ENCODE measurements around the gene TBCB. TPM values are rescaled to one million over a fixed set of nuclear protein-coding genes. Genes with fewer than 3 reads are reported as not detected.
"Not testable (repeated sequence)": the region's sequence is repeated elsewhere in the genome, so short reads cannot be mapped to it uniquely, and the experiment has no call there.

TBCB gene
- total RNA-seq, 1 experiment from 2014 or later = 302 TPM

DNA sequence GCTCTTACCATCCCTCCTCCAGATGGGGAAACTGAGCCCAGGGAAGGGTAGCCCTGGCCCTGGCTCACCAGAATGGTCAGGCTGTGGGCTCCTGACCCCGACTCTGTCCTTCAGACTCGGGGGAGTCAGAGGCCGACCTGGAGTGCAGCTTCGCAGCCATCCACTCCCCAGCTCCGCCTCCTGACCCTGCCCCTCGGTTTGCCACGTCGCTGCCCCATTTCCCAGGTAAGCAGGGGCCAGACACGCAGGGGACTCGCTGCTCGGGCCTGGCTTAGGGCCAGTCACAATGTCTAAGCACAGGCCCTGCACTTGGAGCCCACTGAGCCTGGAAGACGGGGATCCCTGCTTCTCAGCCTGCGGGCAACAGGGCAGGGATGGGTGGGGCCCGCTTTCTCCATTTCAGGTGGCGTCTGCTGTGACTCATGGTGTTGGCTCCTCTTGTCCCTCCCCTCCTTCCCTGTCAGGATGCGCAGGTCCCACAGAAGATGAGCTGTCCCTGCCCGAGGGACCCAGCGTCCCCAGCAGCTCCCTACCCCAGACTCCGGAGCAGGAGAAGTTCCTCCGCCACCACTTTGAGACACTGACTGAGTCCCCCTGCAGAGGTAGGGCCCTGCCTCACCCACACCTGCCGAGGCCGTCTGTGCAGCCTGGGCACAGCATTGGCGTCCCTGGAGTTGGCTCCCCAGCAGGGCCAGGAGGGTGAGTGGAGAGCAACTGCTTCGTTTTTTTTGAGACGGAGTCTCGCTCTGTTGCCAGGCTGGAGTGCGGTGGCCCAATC is 13.5 kb upstream of the TBCB start:
- DNase-seq (ENCODE audit: low read depth) = no peak

- no peak for DNase-seq (ENCODE audit: low read depth)
Observed at GRCh38 chr19:36103040-36103626, 12.1 kb upstream of the TBCB start.

DNA sequence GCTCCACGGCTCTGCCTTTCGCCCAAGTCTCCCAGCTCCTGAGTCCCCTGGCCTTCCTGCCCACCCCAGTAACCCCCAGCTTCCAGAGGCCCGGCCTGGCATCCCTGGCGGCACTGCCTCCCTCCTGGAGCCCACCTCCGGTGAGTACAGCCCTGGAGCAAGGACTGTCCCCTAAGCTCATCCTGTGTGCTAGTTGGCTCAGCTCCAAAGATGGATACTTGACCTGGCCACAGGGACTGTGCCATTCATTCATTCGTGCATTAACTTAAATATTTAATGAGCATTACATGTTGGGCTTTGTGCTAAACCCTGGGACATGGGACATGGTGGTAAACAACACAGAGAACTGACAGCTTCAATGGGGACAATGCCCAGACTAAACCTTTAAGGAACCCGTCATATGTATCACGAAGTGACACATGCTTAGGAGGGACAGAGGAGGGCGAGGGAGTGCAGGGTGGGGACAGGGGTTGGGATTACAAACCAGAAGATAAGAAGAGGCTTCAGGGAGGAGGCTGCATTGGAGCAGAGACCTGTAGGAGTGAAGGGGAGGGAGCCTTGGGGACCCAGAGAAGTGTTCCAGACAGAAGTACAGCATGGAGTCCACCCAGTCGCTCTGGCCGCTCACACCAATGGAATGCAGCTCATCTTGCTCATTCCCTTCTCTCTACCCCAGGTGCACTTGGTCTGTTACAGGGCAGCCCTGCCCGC is 11.3 kb upstream of the TBCB start:
- DNase-seq (ENCODE audit: low read depth) = no peak

DNA sequence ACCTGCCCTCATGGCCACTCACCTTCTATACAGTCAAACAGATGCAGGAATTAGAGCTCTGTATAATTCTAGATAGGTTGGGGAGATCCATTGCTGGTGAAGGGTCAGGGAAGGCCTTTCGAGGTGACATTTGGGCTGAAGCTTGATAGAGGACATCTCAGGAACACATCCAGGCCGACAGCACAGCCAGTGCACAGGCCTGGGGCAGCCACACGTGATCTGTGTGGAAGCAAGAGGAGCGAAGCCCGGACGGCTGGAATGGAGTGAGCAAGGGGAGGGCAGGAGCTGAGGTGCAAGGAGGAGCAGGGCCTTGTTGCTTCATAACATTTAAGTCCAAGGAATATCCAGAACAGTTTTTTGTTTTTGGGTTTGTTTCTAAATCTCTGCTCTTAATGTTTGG is 8.8 kb upstream of the TBCB start:
- no peak for DNase-seq (ENCODE audit: low read depth)

DNA sequence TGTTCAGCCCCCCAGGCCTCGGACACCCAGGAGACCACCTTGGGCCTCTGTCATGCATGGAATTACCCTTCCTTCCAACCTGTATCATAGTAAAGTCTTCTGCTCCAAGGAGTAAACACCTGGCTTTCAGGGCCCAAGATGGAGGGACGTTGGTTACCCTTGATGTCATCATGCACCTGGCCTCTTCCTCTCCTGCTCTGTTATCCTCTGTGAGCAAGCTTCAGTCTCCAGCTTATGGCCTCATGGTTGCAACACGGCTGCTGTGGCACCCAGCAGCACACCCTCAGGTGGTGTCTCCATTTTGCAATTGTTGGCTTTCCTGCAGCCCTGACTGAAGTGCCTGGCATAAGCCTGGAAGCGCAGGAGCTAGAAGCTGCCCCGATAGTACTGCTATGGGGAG is 8.3 kb upstream of the TBCB start:
- no peak for DNase-seq (ENCODE audit: low read depth)

DNA sequence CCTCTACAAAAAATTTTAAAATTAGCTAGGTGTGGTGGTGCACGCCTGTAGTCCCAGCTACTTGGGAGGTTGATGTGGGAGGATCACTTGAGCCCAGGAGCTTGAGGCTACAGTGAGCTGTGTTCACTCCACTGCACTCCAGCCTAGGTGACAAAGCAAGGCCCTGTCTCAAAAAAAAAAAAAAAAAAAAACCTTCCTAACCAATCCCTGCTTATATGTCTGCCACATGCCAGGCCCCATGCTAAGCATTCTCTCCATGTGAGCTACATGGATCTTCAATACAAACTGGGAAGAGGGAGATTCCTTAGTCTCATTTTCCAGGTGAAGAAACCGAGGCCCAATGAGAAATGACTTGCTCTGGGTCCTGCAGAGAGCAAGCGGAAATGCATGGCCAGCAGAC is 6.6 kb upstream of the TBCB start:
- no peak for DNase-seq (ENCODE audit: low read depth)

GRCh38 chr19:36110487-36111199 is 4.6 kb upstream of the TBCB start, which contains the start of gene OVOL3:
Gene OVOL3 (plus strand): TSS chr19:36111143. CDS start chr19:36111203, 60 bp downstream.
- no peak for DNase-seq (ENCODE audit: low read depth)

DNA sequence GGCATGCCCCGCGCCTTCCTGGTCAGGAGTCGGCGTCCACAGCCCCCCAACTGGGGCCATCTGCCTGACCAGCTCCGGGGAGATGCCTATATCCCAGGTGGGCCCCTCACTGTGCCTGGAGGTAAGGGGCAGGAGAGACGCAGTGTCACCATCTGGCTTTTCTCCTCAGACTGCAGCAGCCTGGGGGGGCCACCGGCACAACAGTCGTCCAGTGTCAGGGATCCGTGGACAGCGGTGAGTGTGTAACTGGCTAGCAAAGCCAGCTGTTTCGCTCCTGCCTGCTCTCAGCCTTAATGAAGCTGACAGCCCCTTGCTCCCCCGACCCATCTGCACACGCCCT is 4.1 kb upstream of the TBCB start:
- DNase-seq (ENCODE audit: low read depth) = no peak

GRCh38 chr19:36112678-36113077 is 2.6 kb upstream of the TBCB start:
- no peak for DNase-seq (ENCODE audit: low read depth)

- no peak for DNase-seq (ENCODE audit: low read depth)
Observed at GRCh38 chr19:36113425-36113824, 1.8 kb upstream of the TBCB start.

- DNase-seq (ENCODE audit: low read depth) = peak; percentile 75
Observed at GRCh38 chr19:36113894-36114720, 1.2 kb upstream of the TBCB start.

- DNase-seq (ENCODE audit: low read depth) = peak; percentile 100
Observed at GRCh38 chr19:36114721-36115452, 381 bp upstream of the TBCB start, which contains the start of gene POLR2I. Gene POLR2I (minus strand): TSS chr19:36114875. CDS start chr19:36114856, 19 bp downstream.

- DNase-seq (ENCODE audit: low read depth) = no peak
Observed at GRCh38 chr19:36116344-36116637, 1.0 kb downstream of the TBCB start.

DNA sequence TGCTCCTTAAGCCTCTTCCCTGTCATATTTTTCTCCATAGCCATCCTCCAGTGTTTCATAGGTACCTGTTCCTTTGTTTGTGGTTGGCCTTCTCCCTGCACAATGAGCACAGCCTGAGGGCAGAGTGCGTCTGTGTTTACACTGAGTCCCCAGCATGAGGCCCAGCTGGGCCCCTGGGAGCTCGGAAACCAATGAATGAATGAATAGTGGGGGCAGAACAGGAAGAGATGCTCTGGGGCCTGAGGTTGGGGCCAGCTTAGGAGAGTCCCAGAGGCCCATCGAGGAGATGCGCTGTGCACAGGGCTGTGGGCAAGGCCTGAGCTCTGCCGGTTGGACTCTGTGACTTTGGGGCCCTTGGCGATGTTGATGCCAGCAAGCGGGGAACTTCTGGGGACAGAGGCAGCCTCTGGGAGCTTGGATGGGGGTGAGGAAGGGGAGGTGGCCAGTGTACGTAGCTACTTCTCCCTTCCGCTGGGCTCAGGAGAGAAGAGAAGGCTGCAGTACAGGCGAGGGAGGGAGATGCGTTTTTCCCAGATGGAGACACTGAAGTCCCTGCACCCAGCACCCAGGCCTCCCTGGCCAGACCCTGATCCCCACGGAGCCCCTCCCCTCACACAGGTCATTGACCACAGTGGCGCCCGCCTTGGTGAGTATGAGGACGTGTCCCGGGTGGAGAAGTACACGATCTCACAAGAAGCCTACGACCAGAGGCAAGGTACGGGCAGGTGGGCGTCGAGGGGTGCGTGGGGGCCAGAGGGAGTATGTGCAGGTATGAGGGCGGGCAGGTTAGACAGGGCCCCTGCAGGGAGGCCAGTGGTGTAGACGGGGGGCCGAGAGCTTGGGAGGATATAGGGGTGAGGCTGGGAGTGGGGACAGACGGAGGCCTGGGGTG is 5.1 kb downstream of the TBCB start:
- no peak for DNase-seq (ENCODE audit: low read depth)

- no peak for DNase-seq (ENCODE audit: low read depth)
Observed at GRCh38 chr19:36120984-36121358, 5.7 kb downstream of the TBCB start.

- no peak for DNase-seq (ENCODE audit: low read depth)
Observed at GRCh38 chr19:36121486-36122124, 6.3 kb downstream of the TBCB start.

- no peak for DNase-seq (ENCODE audit: low read depth)
Observed at GRCh38 chr19:36125557-36125956, 10.3 kb downstream of the TBCB start.

DNA sequence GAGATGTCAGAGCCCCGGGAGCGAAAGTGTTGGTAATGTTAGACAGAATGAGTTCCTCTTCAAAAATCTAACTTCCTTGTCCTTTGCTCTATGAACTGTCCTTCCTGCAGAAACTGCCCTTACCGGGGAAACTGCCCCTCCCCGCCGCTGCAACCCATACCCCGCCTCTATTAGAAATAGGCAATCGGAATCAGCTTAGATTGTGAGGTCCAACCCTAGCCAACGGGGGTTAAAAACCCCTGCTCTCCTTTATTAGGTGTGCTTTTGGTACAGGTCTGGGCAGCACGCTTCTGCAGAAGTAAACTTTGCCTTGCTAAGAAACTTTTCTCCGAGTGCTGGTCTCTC is 13.1 kb downstream of the TBCB start:
- DNase-seq (ENCODE audit: low read depth) = no peak

- not testable (repeated sequence) for DNase-seq (ENCODE audit: low read depth)
Observed at GRCh38 chr19:36131221-36131620, 16.0 kb downstream of the TBCB start.

Measured in LHCN-M2 (cell line).